Measurements from ENCODE around the gene ATP2C2. TPM values are rescaled to one million over a fixed set of nuclear protein-coding genes. Genes with fewer than 3 reads are reported as not detected.

Gene ATP2C2
- total and polyA plus RNA-seq, 2 of the 8 experiments (the other 6 are each of a cell fraction or from before 2014, with no cell fraction given): 1.2 to 2.8 TPM

DNA sequence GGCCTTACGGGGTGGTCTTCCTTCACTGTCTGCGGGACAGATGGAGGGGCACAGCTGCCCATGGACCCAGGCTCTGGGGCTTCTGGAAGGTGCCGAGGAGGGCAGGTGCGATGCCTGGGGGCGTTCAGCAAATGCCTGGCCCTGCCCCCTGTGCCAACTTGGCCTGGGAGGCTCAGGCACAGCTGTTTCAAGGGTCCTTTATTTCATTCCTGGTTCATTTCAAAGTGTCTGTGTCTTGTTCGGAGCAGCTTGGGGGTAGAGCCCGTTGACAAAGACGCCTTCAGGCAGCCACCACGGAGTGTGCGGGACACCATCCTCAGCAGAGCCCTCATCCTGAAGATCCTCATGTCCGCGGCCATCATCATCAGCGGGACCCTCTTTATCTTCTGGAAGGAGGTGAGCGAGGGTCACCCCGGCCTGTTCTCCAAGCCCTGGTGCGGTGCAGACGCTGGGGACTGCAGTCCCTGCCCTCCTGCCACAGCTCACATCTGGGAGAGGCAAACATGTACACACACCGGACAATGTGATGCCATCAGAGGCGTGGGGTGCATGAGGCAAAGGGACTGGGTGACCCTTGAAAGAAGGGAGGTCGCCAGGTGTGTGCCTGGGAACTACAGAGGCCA, 92.2 kb downstream of the ATP2C2 start (continued):
- TF ChIP-seq EP300 (IDR thresholded peaks at IDR 0.05; ENCODE audit: borderline replicate concordance in 1 of 2, low read depth in 2 of 2, low read length in 2 of 2): no peak
- TF ChIP-seq, protein P1, sequence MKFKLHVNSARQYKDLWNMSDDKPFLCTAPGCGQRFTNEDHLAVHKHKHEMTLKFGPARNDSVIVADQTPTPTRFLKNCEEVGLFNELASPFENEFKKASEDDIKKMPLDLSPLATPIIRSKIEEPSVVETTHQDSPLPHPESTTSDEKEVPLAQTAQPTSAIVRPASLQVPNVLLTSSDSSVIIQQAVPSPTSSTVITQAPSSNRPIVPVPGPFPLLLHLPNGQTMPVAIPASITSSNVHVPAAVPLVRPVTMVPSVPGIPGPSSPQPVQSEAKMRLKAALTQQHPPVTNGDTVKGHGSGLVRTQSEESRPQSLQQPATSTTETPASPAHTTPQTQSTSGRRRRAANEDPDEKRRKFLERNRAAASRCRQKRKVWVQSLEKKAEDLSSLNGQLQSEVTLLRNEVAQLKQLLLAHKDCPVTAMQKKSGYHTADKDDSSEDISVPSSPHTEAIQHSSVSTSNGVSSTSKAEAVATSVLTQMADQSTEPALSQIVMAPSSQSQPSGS (IDR thresholded peaks at IDR 0.05; ENCODE audit: low read length): no peak
- no peak for TF ChIP-seq TAF7 (optimal IDR thresholded peaks at IDR 0.05; ENCODE audit: borderline replicate concordance, low read depth, low read length)
- TF ChIP-seq, protein P2, sequence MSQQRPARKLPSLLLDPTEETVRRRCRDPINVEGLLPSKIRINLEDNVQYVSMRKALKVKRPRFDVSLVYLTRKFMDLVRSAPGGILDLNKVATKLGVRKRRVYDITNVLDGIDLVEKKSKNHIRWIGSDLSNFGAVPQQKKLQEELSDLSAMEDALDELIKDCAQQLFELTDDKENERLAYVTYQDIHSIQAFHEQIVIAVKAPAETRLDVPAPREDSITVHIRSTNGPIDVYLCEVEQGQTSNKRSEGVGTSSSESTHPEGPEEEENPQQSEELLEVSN (IDR thresholded peaks at IDR 0.05): no peak

All from H1 (cell line).